ENCODE results near the gene RNF40. TPM values are rescaled to one million over a fixed set of nuclear protein-coding genes. Genes with fewer than 3 reads are reported as not detected.

The RNF40 gene
- total RNA-seq, 1 experiment from 2014 or later, result 64.1 TPM

DNA sequence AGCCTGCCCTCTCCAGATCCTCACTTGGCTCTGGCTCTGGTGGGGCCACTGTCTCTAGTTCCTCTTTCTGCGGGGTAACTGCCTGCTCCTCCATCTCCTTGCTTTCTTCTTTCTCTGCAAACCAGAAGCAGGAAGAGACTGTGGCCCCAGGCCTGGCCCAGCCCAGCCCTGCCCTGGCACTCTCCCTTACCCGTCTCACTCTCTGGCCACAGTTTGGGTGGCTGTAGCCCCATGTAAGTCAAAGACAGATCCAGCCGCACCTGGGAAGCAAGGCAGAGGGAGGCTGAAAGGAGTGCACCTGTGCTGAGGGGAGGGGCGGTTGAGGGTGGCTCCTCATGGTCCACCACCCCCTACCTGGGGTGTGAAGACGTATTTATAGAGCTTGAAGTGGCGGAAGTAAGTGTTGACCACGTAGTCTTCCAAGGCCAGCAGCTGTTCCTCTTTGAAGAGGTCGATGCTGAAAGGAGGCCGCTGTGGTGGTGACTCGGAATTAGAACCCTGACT, 3.1 kb upstream of the RNF40 start:
- ChIA-PET POLR2A (ENCODE audit: unreplicated experiment) (no interaction called here), CTCF (no interaction called here)
- TF ChIP-seq EZH2 (IDR thresholded peaks at IDR 0.05; ENCODE audit: low read length, unreplicated experiment) (no peak), EZH2phosphoT487 (IDR thresholded peaks at IDR 0.05; ENCODE audit: borderline replicate concordance, low read length) (no peak)
- TF ChIP-seq, protein P1, sequence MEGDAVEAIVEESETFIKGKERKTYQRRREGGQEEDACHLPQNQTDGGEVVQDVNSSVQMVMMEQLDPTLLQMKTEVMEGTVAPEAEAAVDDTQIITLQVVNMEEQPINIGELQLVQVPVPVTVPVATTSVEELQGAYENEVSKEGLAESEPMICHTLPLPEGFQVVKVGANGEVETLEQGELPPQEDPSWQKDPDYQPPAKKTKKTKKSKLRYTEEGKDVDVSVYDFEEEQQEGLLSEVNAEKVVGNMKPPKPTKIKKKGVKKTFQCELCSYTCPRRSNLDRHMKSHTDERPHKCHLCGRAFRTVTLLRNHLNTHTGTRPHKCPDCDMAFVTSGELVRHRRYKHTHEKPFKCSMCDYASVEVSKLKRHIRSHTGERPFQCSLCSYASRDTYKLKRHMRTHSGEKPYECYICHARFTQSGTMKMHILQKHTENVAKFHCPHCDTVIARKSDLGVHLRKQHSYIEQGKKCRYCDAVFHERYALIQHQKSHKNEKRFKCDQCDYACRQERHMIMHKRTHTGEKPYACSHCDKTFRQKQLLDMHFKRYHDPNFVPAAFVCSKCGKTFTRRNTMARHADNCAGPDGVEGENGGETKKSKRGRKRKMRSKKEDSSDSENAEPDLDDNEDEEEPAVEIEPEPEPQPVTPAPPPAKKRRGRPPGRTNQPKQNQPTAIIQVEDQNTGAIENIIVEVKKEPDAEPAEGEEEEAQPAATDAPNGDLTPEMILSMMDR (conservative IDR thresholded peaks at IDR 0.05; ENCODE audit: low read depth, low read length), result no peak
- no TSS peak for BruUV-seq (replicated peaks)
- ATAC-seq (no peak), DNase-seq (no peak)
- Histone ChIP-seq H3K27ac (ENCODE audit: low read length) (no peak overlapping the region), H3F3A (ENCODE audit: low read length, unreplicated experiment) (no peaks in the 10 kb centered on the region), H3K4me3 (ENCODE audit: low read length) (no peak overlapping the region), H3K9me3 (ENCODE audit: low read length) (no peaks in the 10 kb centered on the region), H4K20me1 (ENCODE audit: low read length) (peaks cover 4% of the 10 kb centered on the region; the same call in 1 of the 2 replicates), H3K4me2 (ENCODE audit: low read length) (no peak overlapping the region), H3K27me3 (ENCODE audit: low read length) (no peaks in the 10 kb centered on the region), H3K36me3 (ENCODE audit: low read depth, low read length) (peaks cover 2% of the 10 kb centered on the region; the same call in 1 of the 2 replicates), H2AFZ (ENCODE audit: low read length) (no peak overlapping the region), H3K9ac (ENCODE audit: low read length) (no peak overlapping the region), H3K4me1 (ENCODE audit: insufficient read depth, low read length) (peaks cover 20% of the 10 kb centered on the region), H3K79me2 (ENCODE audit: low read length) (peaks cover 27% of the 10 kb centered on the region), H3K9me2 (replicated peaks; ENCODE audit: low read length) (no peaks in the 10 kb centered on the region)
- intact Hi-C loops (cut with micrococcal nuclease), result no loop called here

DNA sequence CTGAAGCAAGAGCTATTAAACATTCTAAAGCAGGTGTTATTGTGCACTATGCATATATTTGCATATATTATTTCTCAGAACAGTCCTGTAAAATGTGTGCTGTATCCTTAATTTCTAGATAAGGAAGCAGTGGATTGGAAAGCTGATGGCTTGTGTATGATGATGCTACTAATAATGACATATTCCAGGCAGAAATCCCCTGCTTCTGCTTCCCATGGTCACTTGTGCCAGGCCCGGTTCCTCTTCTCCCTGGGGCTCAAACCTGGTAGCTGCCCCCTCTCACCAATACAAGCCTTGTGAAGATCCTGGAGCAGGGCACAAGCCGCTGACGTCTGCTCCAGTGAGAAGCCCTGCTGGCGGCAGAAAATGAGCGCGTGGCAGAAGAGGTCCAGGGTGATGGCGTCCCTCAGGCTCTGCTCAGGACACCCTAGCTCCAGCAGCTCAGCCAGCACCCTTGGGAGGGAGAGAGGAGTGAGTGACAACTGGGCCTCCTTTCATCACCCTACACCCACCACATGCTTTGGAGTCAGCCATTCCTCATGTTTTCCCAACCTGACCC, 2.0 kb upstream of the RNF40 start:
- no peak overlapping the region for H3K9ac ChIP-seq (ENCODE audit: low read length)
- TF ChIP-seq EZH2 (IDR thresholded peaks at IDR 0.05; ENCODE audit: low read length, unreplicated experiment), result no peak
- TF ChIP-seq EZH2phosphoT487 (IDR thresholded peaks at IDR 0.05; ENCODE audit: borderline replicate concordance, low read length), result no peak
- TF ChIP-seq, protein P1 (conservative IDR thresholded peaks at IDR 0.05; ENCODE audit: low read depth, low read length), result no peak
- peaks cover 4% of the 10 kb centered on the region; the same call in 1 of the 2 replicates for H4K20me1 ChIP-seq (ENCODE audit: low read length)
- peaks cover 20% of the 10 kb centered on the region for H3K4me1 ChIP-seq (ENCODE audit: insufficient read depth, low read length)
- DNase-seq (no peak), ATAC-seq (no peak)
- no peaks in the 10 kb centered on the region for H3F3A ChIP-seq (ENCODE audit: low read length, unreplicated experiment)
- CTCF ChIA-PET, result interaction anchor here (0.6 kb wide), 1 partner anchor 234 kb away, joined by 13 read pairs; no protein-coding TSS in a partner anchor
- no TSS peak for BruUV-seq (replicated peaks)
- no peaks in the 10 kb centered on the region for H3K27me3 ChIP-seq (ENCODE audit: low read length)
- H3K79me2 ChIP-seq (ENCODE audit: low read length), result peaks cover 33% of the 10 kb centered on the region
- POLR2A ChIA-PET (ENCODE audit: unreplicated experiment), result no interaction called here
- H3K36me3 ChIP-seq (ENCODE audit: low read depth, low read length), result peaks cover 9% of the 10 kb centered on the region; the same call in 1 of the 2 replicates
- no peaks in the 10 kb centered on the region for H3K9me2 ChIP-seq (replicated peaks; ENCODE audit: low read length)
- intact Hi-C loops (cut with micrococcal nuclease), result loop anchor here (5.0 kb wide), 1 partner anchor 103 kb away; the partner anchor contains the start of gene FBRS
- H3K4me3 ChIP-seq (ENCODE audit: low read length), result peak overlapping the region; percentile 82; the same call in 1 of the 2 replicates
- no peak overlapping the region for H2AFZ ChIP-seq (ENCODE audit: low read length)
- no peak overlapping the region for H3K27ac ChIP-seq (ENCODE audit: low read length)
- H3K9me3 ChIP-seq (ENCODE audit: low read length), result no peaks in the 10 kb centered on the region
- H3K4me2 ChIP-seq (ENCODE audit: low read length), result peak overlapping the region; percentile 93
